Measurements from ENCODE around the gene WDTC1. TPM values are rescaled to one million over a fixed set of nuclear protein-coding genes. Genes with fewer than 3 reads are reported as not detected.

The WDTC1 gene
- total and polyA plus RNA-seq, 9 of the 15 experiments (the other 6 are each of a cell fraction or from before 2014, with no cell fraction given): 0.18 to 32.3 (median 8.8) TPM

DNA sequence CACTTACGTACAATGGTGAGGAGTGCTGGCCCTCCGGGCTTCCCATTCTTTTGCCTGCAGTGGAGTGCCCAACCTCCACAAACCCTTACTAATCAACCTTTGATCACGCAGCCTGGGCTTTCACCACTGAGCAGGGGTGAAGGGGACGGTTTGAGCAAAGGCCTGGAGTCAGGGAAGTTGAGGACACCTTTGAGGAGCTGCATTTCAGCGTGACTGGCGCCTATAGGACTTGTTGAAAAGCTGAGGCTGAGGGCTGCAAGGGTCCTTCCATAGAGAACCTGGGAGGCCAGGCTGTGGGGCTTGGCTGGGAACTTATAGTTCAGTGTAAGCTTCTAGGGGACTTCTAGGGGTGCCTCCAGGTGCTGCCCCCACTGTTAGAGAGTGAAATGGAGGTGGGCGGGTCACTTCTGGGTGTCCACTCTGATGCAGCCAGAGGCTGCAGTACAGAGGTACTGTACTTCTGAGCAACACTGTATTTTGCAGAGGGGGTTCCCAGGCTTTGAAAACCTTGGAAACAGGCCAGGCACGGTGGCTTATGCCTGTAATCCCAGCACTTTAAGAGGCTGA, 117.2 kb downstream of the WDTC1 start (continued):
- TF ChIP-seq HNRNPUL1 (IDR thresholded peaks at IDR 0.05; ENCODE audit: low read length): no peak
- peak; percentile 46 for TF ChIP-seq NFIC (IDR thresholded peaks at IDR 0.05)
- TF ChIP-seq, protein P1, sequence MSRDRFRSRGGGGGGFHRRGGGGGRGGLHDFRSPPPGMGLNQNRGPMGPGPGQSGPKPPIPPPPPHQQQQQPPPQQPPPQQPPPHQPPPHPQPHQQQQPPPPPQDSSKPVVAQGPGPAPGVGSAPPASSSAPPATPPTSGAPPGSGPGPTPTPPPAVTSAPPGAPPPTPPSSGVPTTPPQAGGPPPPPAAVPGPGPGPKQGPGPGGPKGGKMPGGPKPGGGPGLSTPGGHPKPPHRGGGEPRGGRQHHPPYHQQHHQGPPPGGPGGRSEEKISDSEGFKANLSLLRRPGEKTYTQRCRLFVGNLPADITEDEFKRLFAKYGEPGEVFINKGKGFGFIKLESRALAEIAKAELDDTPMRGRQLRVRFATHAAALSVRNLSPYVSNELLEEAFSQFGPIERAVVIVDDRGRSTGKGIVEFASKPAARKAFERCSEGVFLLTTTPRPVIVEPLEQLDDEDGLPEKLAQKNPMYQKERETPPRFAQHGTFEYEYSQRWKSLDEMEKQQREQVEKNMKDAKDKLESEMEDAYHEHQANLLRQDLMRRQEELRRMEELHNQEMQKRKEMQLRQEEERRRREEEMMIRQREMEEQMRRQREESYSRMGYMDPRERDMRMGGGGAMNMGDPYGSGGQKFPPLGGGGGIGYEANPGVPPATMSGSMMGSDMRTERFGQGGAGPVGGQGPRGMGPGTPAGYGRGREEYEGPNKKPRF (IDR thresholded peaks at IDR 0.05; ENCODE audit: low read depth, low read length): no peak
- no peak for TF ChIP-seq CBFA2T2 (conservative IDR thresholded peaks at IDR 0.05)

DNA sequence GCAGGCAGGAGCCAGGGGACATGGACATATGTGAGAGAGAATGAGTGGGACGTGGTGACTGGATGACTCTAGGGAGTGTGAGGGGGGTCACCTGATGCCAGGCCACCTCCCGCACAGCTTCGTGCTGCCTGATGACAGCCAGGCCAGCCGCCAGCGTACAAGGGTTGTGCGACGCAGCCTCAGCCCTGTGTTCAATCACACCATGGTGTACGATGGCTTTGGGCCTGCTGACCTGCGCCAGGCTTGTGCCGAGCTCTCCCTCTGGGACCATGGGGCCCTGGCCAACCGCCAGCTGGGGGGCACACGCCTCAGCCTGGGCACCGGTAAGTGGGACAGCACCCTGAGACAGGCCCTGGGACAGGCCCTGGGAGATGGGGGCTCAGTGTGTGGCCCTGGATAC, 118.7 kb downstream of the WDTC1 start:
- H3K4me3 ChIP-seq: no peak overlapping the region
- 77% methylated on average over 12 of the region's 13 CpGs for WGBS (ENCODE audit: insufficient coverage, low coverage, missing lambda C conversion rate)
- intact Hi-C loops (cut with micrococcal nuclease): no loop called here
- FAIRE-seq (no peak), ATAC-seq (no peak), DNase-seq (ENCODE audit: extremely low read depth in 1 of 4, low spot score in 3 of 4) (no peak)
- no TSS peak for BruUV-seq (replicated peaks)
- POLR2A ChIA-PET: interaction anchor here (0.6 to 4.4 kb wide), 8 partner anchors 11 to 53 kb away, joined by 3 to 19 read pairs (median 3); partner anchors contain the start of gene MAP3K6
- H3K4me2 ChIP-seq (ENCODE audit: insufficient read depth, low read length): no peak overlapping the region
- H3K27ac ChIP-seq (ENCODE audit: extremely low read depth, low read depth, low read length): no peak overlapping the region
- H3K36me3 ChIP-seq (ENCODE audit: control insufficient read depth, insufficient read depth, low read length): peaks cover 10% of the 10 kb centered on the region; the same call in 2 of the 3 replicates
- in situ Hi-C loops (cut with MboI): no loop called here
- no peaks in the 10 kb centered on the region for H3K79me2 ChIP-seq (ENCODE audit: control insufficient read depth, insufficient read depth, low read length)
- H3K27me3 ChIP-seq (ENCODE audit: control insufficient read depth in 2 of 2, insufficient read depth in 2 of 2, low read length in 2 of 2): no peaks in the 10 kb centered on the region
- H3K4me1 ChIP-seq (replicated peaks in 1 of 2; ENCODE audit: control insufficient read depth in 2 of 2, insufficient read depth in 2 of 2, low read length in 2 of 2): peaks cover 22 to 59% of the 10 kb centered on the region in 2 experiments
- H3K9me3 ChIP-seq (replicated peaks; ENCODE audit: control insufficient read depth, insufficient read depth, low read depth, low read length): no peaks in the 10 kb centered on the region
- no peaks in the 10 kb centered on the region for H3K9me1 ChIP-seq (ENCODE audit: control insufficient read depth, insufficient read depth, low read length)
- no peaks in the 10 kb centered on the region for H4K20me1 ChIP-seq (replicated peaks; ENCODE audit: control insufficient read depth, insufficient read depth, low read length)
- H3K9ac ChIP-seq (ENCODE audit: insufficient read depth in 1 of 2, low read depth in 2 of 2, low read length in 2 of 2): peak overlapping the region in 1 of 2 experiments; percentile 56; a peak in 2 of 4 replicates
- CTCF ChIA-PET (ENCODE audit: low intra/inter-chr PET ratio): no interaction called here
- H2AFZ ChIP-seq (ENCODE audit: low read depth, low read length): no peak overlapping the region
- TF ChIP-seq ATF4 (CRISPR knock-in tag; IDR thresholded peaks at IDR 0.05) (no peak), MAFF (IDR thresholded peaks at IDR 0.05; ENCODE audit: low read length) (no peak), ETV5 (CRISPR knock-in tag; IDR thresholded peaks at IDR 0.05; ENCODE audit: low read depth) (no peak), TEAD4 (IDR thresholded peaks at IDR 0.05; ENCODE audit: low read length) (no peak), TEAD4 (CRISPR knock-in tag; IDR thresholded peaks at IDR 0.05; ENCODE audit: borderline replicate concordance) (no peak), ZHX1 (conservative IDR thresholded peaks at IDR 0.05; ENCODE audit: low read length) (no peak), ZNF512 (tag; IDR thresholded peaks at IDR 0.05) (no peak), POLR2G (IDR thresholded peaks at IDR 0.05; ENCODE audit: low read depth, low read length) (peak; percentile 28; the same call in 1 of the 2 replicates), ZBTB17 (CRISPR knock-in tag; IDR thresholded peaks at IDR 0.05) (no peak), RAD21 (CRISPR knock-in tag; conservative IDR thresholded peaks at IDR 0.05 in 1 of 2, IDR thresholded peaks at IDR 0.05 in 1 of 2) (no peak)

All from K562 (cell line).